GM21367 (cell line): ENCODE results near the gene NME4.
"Not testable (repeated sequence)": the region's sequence is repeated elsewhere in the genome, so short reads cannot be mapped to it uniquely, and the experiment has no call there.

Experiments used
- ATAC-seq: cut with Tn5 transposase; IDR thresholded peaks from one replicate; pipeline ENCODE4 v1.9.1; 2021; ENCODE audit not compliant: unreplicated experiment

Gene NME4

GRCh38 chr16:396199-396598, 800 bp upstream of the NME4 start:
- ATAC-seq: no peak

- ATAC-seq: no peak
Measured at GRCh38 chr16:396605-397004, 394 bp upstream of the NME4 start.

DNA sequence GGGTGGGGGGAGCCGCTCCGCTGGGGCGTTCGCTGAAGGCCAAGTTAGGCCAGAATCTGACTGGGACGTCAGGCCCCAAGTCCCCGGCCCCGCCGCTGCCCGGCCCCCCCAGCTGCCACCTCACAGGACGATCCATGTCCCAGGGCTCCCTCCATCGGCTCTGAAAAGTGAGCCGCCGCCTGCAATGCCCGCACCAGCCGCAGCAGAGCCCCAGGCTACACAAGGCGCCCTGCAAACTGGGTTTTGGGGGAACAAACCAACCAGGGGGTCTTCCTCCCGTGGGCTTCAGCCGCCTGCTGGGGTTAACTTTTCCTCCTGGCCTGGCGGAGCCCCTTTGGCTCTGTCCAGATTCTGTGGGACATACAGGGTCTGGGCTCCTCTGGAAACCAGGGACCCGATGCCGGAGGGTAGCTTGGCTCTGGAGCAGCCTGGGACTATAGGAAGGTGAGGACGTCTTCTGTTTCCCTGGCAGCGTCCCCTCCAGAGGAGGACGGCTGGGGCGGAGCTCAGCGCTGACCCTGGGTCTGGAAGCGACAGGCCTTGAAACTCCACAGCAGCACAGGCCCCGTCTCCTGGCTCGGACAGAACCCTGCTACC, 835 bp downstream of the NME4 start:
- no peak for ATAC-seq

GRCh38 chr16:398561-399339, 1.8 kb downstream of the NME4 start:
- ATAC-seq: no peak

DNA sequence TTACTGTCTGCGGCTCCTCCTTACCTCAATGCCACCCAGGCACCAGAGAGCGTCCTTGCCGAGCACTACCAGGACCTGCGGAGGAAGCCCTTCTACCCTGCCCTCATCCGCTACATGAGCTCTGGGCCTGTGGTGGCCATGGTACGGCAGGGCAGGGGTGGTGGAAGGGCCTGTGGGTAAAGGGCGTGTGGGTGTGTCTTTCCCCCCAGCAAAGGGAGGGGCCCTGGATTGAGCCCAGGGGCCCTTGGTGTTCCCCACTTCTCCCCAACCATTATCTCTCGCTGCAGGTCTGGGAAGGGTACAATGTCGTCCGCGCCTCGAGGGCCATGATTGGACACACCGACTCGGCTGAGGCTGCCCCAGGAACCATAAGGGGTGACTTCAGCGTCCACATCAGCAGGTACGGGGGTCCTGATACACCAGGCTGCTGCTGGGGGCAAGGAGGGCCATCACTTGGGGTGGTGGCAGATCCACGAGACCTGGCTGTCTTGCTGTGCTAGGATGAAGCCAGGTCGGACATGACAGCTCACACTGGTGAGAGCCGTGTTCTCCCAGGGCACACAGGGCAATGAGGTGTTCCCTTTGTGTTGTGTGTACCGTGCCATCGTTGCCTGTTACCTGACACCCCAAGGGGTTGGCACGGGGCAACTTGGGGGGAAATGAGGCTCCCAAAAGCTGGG, 2.5 kb downstream of the NME4 start:
- ATAC-seq: no peak

DNA sequence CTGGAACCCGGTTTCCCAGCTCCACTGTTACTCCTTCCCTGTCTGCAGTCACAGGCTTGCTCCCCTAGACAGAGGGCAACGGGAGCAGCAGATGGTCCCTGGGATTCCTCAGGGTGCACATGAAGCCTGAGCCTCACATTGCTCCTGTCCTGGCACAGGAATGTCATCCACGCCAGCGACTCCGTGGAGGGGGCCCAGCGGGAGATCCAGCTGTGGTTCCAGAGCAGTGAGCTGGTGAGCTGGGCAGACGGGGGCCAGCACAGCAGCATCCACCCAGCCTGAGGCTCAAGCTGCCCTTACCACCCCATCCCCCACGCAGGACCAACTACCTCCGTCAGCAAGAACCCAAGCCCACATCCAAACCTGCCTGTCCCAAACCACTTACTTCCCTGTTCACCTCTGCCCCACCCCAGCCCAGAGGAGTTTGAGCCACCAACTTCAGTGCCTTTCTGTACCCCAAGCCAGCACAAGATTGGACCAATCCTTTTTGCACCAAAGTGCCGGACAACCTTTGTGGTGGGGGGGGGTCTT, 3.1 kb downstream of the NME4 start:
- ATAC-seq: no peak

- no peak for ATAC-seq
Measured at GRCh38 chr16:401468-402348, 4.7 kb downstream of the NME4 start, which contains the start of gene DECR2. DECR2 (plus strand) TSS chr16:401885; CDS start chr16:401964, 79 bp downstream.

DNA sequence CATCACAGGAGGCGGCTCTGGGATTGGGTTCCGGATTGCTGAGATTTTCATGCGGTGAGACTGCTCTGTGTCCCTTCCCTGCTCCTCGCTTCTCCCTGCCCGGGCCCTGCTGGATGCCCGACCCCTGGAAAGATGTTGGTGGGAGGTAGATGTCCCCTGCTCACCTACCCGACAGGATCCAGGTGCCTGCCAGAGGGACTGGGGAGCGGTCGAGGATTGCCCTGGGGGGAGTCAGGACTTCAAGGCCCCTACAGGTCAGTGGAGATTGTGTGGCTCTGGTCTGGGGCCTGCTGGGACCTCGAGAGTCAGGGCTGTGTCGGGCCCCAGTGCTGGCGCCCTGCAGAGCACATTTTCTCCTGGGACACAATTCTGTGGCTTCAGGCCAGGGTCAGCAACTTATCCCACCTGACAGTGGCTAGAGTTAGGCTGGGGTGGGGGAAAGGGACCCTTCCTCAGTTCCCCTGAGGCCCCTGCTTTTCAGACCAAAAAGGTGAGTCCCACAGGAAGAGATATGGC, 8.0 kb downstream of the NME4 start:
- ATAC-seq: no peak

DNA sequence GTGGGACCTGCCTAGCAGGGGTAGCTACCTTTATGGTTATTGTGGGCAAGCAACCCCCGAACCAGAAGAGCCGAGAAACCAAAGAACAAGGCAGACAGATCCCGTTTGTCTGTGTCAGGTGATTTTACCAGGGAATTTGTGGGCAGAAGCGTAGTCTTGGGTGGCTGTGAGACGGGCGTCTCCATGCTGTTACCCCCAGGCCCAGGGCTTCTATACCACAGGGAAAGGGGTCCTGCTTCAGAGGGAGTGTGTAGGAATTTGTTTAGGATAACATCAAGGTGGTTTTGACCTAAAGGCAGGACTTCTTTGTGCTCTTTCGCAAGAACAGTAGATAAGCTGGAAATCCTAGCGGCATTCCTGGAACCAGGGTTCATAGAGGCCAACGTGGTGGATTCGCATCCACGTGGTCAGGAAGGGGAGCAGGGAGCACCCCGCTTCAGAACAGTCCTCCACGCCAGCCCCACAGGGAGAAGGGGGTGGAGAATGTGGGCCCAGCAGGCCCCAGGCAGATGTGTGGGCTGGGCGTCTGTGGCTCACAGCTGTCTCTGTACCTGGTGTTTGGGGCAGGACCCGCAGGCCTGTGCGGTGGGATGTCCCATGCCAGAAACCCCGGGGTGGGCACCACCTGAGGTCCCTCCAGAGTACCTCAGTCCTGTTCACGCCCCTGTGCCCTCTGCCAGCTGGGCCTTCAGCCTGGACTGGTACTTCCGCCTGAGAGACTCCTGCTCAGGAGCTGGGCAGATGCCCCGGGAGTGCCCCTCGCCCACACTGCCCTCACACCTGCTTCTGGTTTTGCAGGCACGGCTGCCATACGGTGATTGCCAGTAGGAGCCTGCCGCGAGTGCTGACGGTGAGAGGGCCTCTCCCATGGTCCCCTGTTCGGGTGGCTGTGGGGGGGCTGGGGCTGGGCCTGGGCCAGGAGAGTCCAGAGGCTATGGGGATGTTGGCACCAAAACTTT, 8.8 kb downstream of the NME4 start:
- no peak for ATAC-seq

DNA sequence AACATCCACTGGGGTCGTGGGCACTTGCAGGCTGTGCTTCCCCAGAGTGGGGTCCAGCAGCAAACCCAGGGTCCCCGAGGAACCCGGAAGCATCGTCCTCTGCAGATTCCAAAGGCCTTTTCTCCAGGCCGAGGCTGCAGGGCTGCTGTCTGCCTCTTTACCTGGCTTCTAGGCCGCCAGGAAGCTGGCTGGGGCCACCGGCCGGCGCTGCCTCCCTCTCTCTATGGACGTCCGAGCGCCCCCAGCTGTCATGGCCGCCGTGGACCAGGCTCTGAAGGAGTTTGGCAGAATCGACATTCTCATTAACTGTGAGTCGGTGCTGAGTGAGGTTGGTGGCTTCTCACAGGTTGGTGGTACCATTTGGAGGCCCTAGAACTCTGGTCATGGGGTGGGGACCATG, 10.3 kb downstream of the NME4 start:
- no peak for ATAC-seq

- ATAC-seq: no peak
Measured at GRCh38 chr16:410516-411178, 13.6 kb downstream of the NME4 start.

- no peak for ATAC-seq
Measured at GRCh38 chr16:411576-412265, 14.7 kb downstream of the NME4 start.

DNA sequence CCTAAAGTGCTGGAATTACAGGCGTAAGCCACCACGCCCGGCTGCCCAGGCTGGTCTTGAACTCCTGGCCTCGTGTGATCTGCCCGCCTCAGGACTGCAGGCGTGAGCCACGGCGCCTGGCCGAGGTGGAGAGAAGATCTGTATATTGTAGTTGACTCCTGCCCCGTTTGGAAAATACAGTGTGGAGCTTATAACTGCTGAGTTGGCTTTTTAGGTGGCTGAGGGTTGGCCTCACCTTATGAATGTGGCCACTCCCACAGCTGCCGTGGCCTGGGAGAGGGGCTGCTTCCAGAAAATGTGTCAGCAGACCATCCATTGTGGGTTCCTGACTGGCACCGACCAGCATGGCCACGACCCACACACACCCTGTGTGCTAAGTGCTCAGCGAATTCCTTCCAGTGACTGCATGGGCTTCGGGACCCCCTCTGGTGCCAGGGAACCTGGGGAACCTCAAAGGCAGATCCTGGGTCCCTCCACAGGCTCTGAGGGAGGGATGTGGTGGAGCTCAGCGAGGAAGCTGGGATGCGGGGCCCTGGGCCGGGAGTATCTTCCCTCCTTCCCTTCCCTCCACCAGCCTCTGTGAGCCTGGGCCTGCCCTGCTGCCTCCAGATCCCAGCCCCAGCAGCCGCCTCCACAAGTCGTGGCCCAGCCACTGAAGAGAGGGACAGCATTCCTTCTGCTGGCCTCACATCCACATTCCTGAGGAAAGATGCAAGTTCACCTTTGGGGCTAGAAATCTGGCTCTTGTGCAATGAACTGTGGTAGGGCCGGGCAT, 17.6 kb downstream of the NME4 start:
- no peak for ATAC-seq

DNA sequence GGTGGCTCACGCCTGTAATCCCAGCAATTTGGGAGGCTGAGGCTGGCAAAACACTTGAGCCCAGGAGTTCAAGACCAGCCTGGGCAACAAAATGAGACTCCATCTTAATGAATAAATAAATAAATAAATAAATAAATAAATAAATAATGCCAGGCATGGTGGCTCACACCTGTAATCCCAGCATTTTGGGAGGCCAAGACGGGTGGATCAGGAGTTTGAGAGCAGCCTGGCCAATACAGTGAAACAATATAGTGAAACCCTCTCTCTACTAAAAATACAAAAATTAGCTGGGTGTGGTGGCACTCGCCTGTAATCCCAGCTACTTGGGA, 18.1 kb downstream of the NME4 start:
- ATAC-seq: not testable (repeated sequence)

DNA sequence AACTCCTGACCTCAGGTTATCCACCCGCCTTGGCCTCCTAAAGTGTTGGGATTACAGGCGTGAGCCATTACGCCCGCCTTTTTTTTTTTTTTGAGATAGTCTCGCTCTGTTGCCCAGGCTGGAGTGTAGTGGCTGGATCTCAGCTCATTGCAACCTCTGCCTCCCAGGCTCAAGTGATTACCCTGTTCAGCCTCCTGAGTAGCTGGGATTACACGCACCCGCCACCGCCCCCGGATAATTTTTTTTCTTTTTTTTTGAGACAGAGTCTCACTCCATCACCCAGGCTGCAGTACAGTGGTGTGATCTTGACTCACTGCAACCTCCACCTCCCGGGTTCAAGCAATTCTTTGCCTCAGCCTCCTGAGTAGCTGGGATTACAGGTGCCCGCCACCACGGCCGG, 25.2 kb downstream of the NME4 start:
- not testable (repeated sequence) for ATAC-seq

DNA sequence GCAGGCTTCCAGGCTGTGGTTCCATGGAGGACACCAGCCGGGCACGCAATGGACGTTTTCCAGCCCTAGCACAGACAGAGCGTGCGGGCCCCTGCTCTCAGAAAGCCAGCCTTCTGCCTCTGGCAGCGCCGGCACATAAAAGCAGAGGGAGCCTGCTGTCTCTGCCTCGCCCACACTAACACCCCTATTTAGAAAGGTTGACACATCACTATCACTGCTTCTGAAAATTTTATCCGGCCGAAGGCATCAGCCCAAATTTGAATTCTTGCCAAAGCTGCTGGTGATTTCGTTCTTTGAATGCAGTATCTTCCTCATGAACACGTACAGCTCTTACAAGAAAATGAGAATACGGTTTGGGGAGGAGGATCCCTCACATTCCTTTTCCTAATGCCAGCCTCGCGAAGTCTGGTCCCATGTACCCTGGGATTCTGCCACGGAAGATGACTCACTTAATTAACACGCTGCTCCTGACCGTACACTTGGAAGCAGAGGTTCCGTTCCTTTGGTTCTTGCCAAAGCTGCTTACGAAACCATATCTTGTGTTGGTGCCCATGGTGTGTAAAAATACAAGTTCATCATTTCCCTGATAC, 27.1 kb downstream of the NME4 start:
- no peak for ATAC-seq

- no peak for ATAC-seq
Measured at GRCh38 chr16:424623-425081, 27.7 kb downstream of the NME4 start.
